K562 (cell line): ENCODE results near the gene SLC6A8. TPM values are rescaled to one million over a fixed set of nuclear protein-coding genes. Genes with fewer than 3 reads are reported as not detected.

Experiments used
- ATAC-seq: fragments of 200-7000 bp; cut with Tn5 transposase; 3 replicates; pipeline ENCODE4 v1.9.1; 2020; ENCODE audit warnings: moderate library complexity
- BruUV-seq: library from RNA; stranded (reverse); fragments of 400-500 nt; replicated peaks from 2 replicates; lab custom pipeline; 2021; lab: Mats Ljungman, UMichigan
- CTCF ChIA-PET: fragments of 300-600 bp; formaldehyde crosslinking; extraction: SDS; loops from one replicate; lab custom pipeline; 2021; ENCODE audit warnings: low intra/inter-chr PET ratio; lab: Yijun Ruan, JAX
- POLR2A ChIA-PET: fragments of 300-600, 350-650 bp; sonication (Branson Sonifier 250); formaldehyde crosslinking; extraction: SDS; loops from one replicate; lab custom pipeline; 2021; ENCODE audit warnings: antibody characterized with exemption, inconsistent platforms; lab: Yijun Ruan, JAX
- DNase-seq, 4 experiments: peaks; one replicate each; pipeline versions ENCODE4 v3.0.0 to v3.0.0-alpha.2; 2011 to 2018; ENCODE audit warnings: low spot score in 3 of 4, mixed read lengths in 3 of 4; ENCODE audit errors: extremely low read depth in 1 of 4
- FAIRE-seq: peaks from 2 replicates; lab custom pipeline; 2011; peaks lifted over from hg19 to GRCh38; lab: Jason Lieb, UNC
- H2AFZ ChIP-seq: 2 replicates; pipeline ENCODE4 v1.6.0; 2011; ENCODE audit warnings: low read depth, low read length, control low read depth, inconsistent platforms
- H3K27ac ChIP-seq: fragments of 200-600 bp; 3 replicates; pipeline ENCODE4 v1.8.0; 2011; ENCODE audit warnings: low read depth, mild to moderate bottlenecking, control low read depth, inconsistent platforms, low read length, moderate library complexity, mixed read lengths; ENCODE audit errors: extremely low read depth
- H3K27me3 ChIP-seq, 2 experiments: fragments of 300-600 bp in 1 of 2; 2 replicates in 1 of 2; 3 replicates in 1 of 2; pipeline versions ENCODE4 v1.6.0 to v1.8.0; 2011; ENCODE audit warnings: inconsistent platforms in 2 of 2, low read length in 2 of 2, mild to moderate bottlenecking in 1 of 2, mixed read lengths in 1 of 2, moderate library complexity in 1 of 2; ENCODE audit not compliant: control insufficient read depth in 2 of 2, insufficient read depth in 2 of 2
- H3K36me3 ChIP-seq: fragments of 300-600 bp; 3 replicates; pipeline ENCODE4 v1.8.0; 2011; ENCODE audit warnings: mild to moderate bottlenecking, low read length, inconsistent platforms; ENCODE audit not compliant: control insufficient read depth, insufficient read depth
- H3K4me1 ChIP-seq, 2 experiments: fragments of 200-600 bp in 1 of 2; replicated peaks in 1 of 2; 2 replicates in 1 of 2; 3 replicates in 1 of 2; pipeline versions ENCODE4 v1.5.1 to v1.8.0; 2011; ENCODE audit warnings: inconsistent platforms in 2 of 2, low read length in 2 of 2, mild to moderate bottlenecking in 1 of 2, mixed read lengths in 1 of 2, moderate library complexity in 1 of 2; ENCODE audit not compliant: control insufficient read depth in 2 of 2, insufficient read depth in 2 of 2
- H3K4me2 ChIP-seq: 2 replicates; pipeline ENCODE4 v1.6.1; 2011; ENCODE audit warnings: low read length, control low read depth, inconsistent platforms, mixed read lengths; ENCODE audit not compliant: insufficient read depth
- H3K4me3 ChIP-seq: fragments of 200-600 bp; sonication (generic), shearing (Covaris generic); 2 replicates; pipeline ENCODE4 v1.5.1; 2016; ENCODE audit warnings: control low read depth, inconsistent platforms
- H3K79me2 ChIP-seq: fragments of 200-600 bp; 3 replicates; pipeline ENCODE4 v1.8.0; 2011; ENCODE audit warnings: low read length, inconsistent platforms; ENCODE audit not compliant: control insufficient read depth, insufficient read depth
- H3K9ac ChIP-seq, 2 experiments: 2 replicates each; pipeline versions ENCODE4 v1.6.0 to v1.6.1; 2011; ENCODE audit warnings: low read depth in 2 of 2, low read length in 2 of 2, control low read depth in 1 of 2, inconsistent platforms in 1 of 2, mild to moderate bottlenecking in 1 of 2, mixed read lengths in 1 of 2; ENCODE audit not compliant: insufficient read depth in 1 of 2
- H3K9me1 ChIP-seq: one replicate; pipeline ENCODE4 v1.6.0; 2011; ENCODE audit warnings: inconsistent platforms, mild to moderate bottlenecking, low read length, moderate library complexity; ENCODE audit not compliant: control insufficient read depth, insufficient read depth
- H3K9me3 ChIP-seq: replicated peaks from 2 replicates; pipeline ENCODE4 v1.5.1; 2011; ENCODE audit warnings: low read depth, low read length, inconsistent platforms; ENCODE audit not compliant: control insufficient read depth, insufficient read depth
- H4K20me1 ChIP-seq: replicated peaks from 2 replicates; pipeline ENCODE4 v1.6.1; 2011; ENCODE audit warnings: low read length, inconsistent platforms, mixed read lengths; ENCODE audit not compliant: control insufficient read depth, insufficient read depth
- CC2D1A ChIP-seq: fragments of 450-650 bp; IDR thresholded peaks from 2 replicates; pipeline ENCODE4 v1.6.1; 2017; ENCODE audit warnings: mild to moderate bottlenecking
- CREB3L1 ChIP-seq: fragments of 450-650 bp; IDR thresholded peaks from 2 replicates; pipeline ENCODE4 v1.6.1; 2014; ENCODE audit warnings: low read depth, mild to moderate bottlenecking, moderate library complexity, borderline replicate concordance
- CSDE1 ChIP-seq, 2 experiments: fragments of 450-650 bp; IDR thresholded peaks; 2 replicates each; pipeline ENCODE4 v1.6.1; 2016; ENCODE audit warnings: mild to moderate bottlenecking in 1 of 2
- ESRRA ChIP-seq: fragments of 450-650 bp; IDR thresholded peaks from 2 replicates; pipeline ENCODE4 v1.6.1; 2014; ENCODE audit warnings: low read depth, mild to moderate bottlenecking, moderate library complexity, borderline replicate concordance
- ILK ChIP-seq: fragments of 450-650 bp; IDR thresholded peaks from 2 replicates; pipeline ENCODE4 v1.6.1; 2016; ENCODE audit warnings: missing genetic modification characterization, low read depth, mild to moderate bottlenecking, missing compliant biosample characterization, moderate library complexity, borderline replicate concordance
- JUN ChIP-seq, 2 experiments: sonication (generic) in 1 of 2; formaldehyde crosslinking in 1 of 2; IDR thresholded peaks; 2 replicates each; pipeline versions ENCODE4 v1.6.1 to v1.8.0; 2012 to 2022; ENCODE audit warnings: borderline replicate concordance in 2 of 2, mild to moderate bottlenecking in 2 of 2, improper control_type of control experiment in 1 of 2, low read depth in 1 of 2, low read length in 1 of 2, missing genetic modification reagents in 1 of 2
- KAT8 ChIP-seq: fragments of 450-650 bp; IDR thresholded peaks from 2 replicates; pipeline ENCODE4 v1.6.1; 2016; ENCODE audit warnings: low read depth, mild to moderate bottlenecking
- MCM2 ChIP-seq: fragments of 450-650 bp; IDR thresholded peaks from 2 replicates; pipeline ENCODE4 v1.6.1; 2017; ENCODE audit warnings: low read depth, mild to moderate bottlenecking
- MEIS2 ChIP-seq: fragments of 450-650 bp; IDR thresholded peaks from 2 replicates; pipeline ENCODE4 v1.6.1; 2014; ENCODE audit warnings: mild to moderate bottlenecking; ENCODE audit not compliant: partially characterized antibody
- RNF219 ChIP-seq: fragments of 250-450 bp; sonication (Bioruptor Pico); IDR thresholded peaks from 2 replicates; pipeline ENCODE4 v1.5.0; 2022; ENCODE audit warnings: mild to moderate bottlenecking
- USF1 ChIP-seq: sonication (generic); formaldehyde crosslinking; IDR thresholded peaks from 2 replicates; pipeline ENCODE4 v1.9.0; 2022; ENCODE audit warnings: mild to moderate bottlenecking, missing genetic modification reagents
- ZFX ChIP-seq: sonication (generic); formaldehyde crosslinking; IDR thresholded peaks from 2 replicates; pipeline ENCODE4 v1.8.0; 2022; ENCODE audit warnings: mild to moderate bottlenecking, missing genetic modification reagents, moderate library complexity
- ZNF512 ChIP-seq: IDR thresholded peaks from 2 replicates; pipeline ENCODE4 v1.6.1; 2016; ENCODE audit warnings: missing genetic modification characterization, missing compliant biosample characterization
- WGBS: fragments of 100-300 bp; shearing (Covaris generic); methylation state at CpG from one replicate; pipeline ENCODE4 v1.1.6; 2016; ENCODE audit warnings: low coverage, mixed read lengths; ENCODE audit not compliant: insufficient coverage; ENCODE audit errors: missing lambda C conversion rate; 5-methylcytosine and 5-hydroxymethylcytosine counted together
- in situ Hi-C: fragments of 300-500 bp; cut with MboI; formaldehyde crosslinking; loops from 4 replicates; pipeline ENCODE4 v1.15.0; 2018; ENCODE audit warnings: inconsistent platforms, mixed read lengths
- intact Hi-C: fragments of 100-400 bp; cut with micrococcal nuclease; formaldehyde crosslinking; loops from 2 replicates; pipeline ENCODE4 v1.14.2; 2022
- polyA plus RNA-seq, 8 experiments: library from polyadenylated mRNA; depleted of rRNA in 4 of 8; stranded (reverse) in 5 of 8; unstranded in 3 of 8; fragments of >200 nt; fragmentation: Nextera tagmentation in 2 of 8; fragmentation: Illumina TruSeq in 1 of 8; extraction: Ambion mirVana in 2 of 8; extraction: Trizol in 1 of 8; gene quantifications; 2 replicates each; pipeline versions ENCODE4 v1.2.1 to v1.2.3, GENCODE V29; 2011 to 2014; ENCODE audit warnings: inconsistent platforms in 1 of 8, missing spikeins in 1 of 8
- total RNA-seq, 7 experiments: library from RNA; depleted of rRNA in 6 of 7; stranded (reverse); fragments of >200 nt in 6 of 7; fragmentation: Illumina TruSeq in 2 of 7; extraction: Trizol in 2 of 7; gene quantifications; 2 replicates each; pipeline versions ENCODE4 v1.2.1 to v1.2.3, GENCODE V29; 2011 to 2021; ENCODE audit warnings: low replicate concordance in 1 of 7

The SLC6A8 gene
- total and polyA plus RNA-seq, 9 of the 15 experiments (the other 6 are each of a cell fraction or from before 2014, with no cell fraction given): 0.68 to 144 (median 34.3) TPM

GRCh38 chrX:153647461-153648357 lies 40.0 kb upstream of the SLC6A8 start:
- no peak overlapping the region for H2AFZ ChIP-seq
- ChIA-PET POLR2A (interaction anchor here (0.6 to 1.4 kb wide), 4 partner anchors 15 to 1651 kb away, joined by 3 read pairs; no protein-coding TSS in a partner anchor), CTCF (interaction anchor here (0.6 to 0.7 kb wide), 2 partner anchors 38 to 101 kb away, joined by 3 to 4 read pairs; no protein-coding TSS in a partner anchor)
- DNase-seq (peak in 1 of 4 experiments; percentile 21), ATAC-seq (no peak), FAIRE-seq (no peak)
- no peaks in the 10 kb centered on the region for H3K79me2 ChIP-seq
- H3K4me2 ChIP-seq: peak overlapping the region; percentile 11; the same call in 1 of the 2 replicates
- 86% methylated on average over 12 of the region's 85 CpGs for WGBS
- H3K27me3 ChIP-seq: no peaks in the 10 kb centered on the region; a peak in 1 of 5 replicates
- intact Hi-C loops (loop anchor here (5.0 kb wide), 3 partner anchors 35 to 110 kb away; no protein-coding TSS in a partner anchor), in situ Hi-C loops (no loop called here)
- H3K27ac ChIP-seq: no peak overlapping the region
- H3K36me3 ChIP-seq: no peaks in the 10 kb centered on the region
- peak overlapping the region; percentile 29 for H3K4me3 ChIP-seq
- H4K20me1 ChIP-seq: no peaks in the 10 kb centered on the region
- no TSS peak for BruUV-seq
- H3K9ac ChIP-seq: peak overlapping the region in 1 of 2 experiments; percentile 83; a peak in 2 of 4 replicates
- H3K4me1 ChIP-seq: peaks cover 5 to 65% of the 10 kb centered on the region in 2 experiments; a peak in 3 of 5 replicates
- TF ChIP-seq USF1 (CRISPR knock-in tag) (no peak), ILK (tag) (no peak), ZFX (no peak), ZNF512 (no peak), RNF219 (CRISPR knock-in tag) (no peak), MCM2 (no peak), JUN (IDR thresholded peaks at IDR 0.05; ENCODE audit: borderline replicate concordance, low read depth, low read length) (no peak), JUN (CRISPR knock-in tag; IDR thresholded peaks at IDR 0.05; ENCODE audit: borderline replicate concordance) (no peak), CSDE1 (IDR thresholded peaks at IDR 0.05) (no peak), ESRRA (no peak), KAT8 (no peak), MEIS2 (no peak), CC2D1A (no peak), CREB3L1 (no peak)
- H3K9me1 ChIP-seq: no peaks in the 10 kb centered on the region
- H3K9me3 ChIP-seq: no peaks in the 10 kb centered on the region
